ENCODE results near the gene LIN28B.
"Not testable (repeated sequence)": the region's sequence is repeated elsewhere in the genome, so short reads cannot be mapped to it uniquely, and the experiment has no call there.

LIN28B gene

DNA sequence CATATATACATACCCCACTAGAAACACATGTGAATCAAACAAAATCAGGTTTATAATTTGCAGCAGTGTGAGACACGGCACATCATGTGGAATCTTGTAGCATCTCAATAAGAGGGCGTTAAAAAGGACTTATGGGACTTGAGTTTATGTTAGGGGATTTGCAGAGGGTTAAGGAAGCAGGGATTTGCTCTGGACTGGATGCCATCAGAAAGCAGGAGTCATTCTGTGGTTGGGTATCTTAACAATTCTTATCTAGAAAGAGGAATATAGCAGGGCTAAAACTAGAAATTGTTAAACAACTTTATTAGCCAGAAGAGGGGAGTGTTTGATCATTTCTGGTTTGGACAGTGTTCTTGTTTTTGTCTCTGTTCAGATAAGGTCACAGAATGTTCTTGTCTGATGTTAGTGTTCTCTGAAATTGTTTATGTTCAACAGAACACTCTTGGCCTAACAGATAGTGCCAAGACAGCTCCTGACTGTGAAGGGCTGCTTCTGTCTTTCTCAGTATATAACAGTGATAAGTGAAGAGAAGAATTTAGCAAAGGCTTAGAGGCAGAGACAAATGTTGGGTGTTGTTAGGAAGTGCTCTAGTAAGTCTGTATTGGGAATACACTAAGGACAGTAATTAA lies 39.2 kb downstream of the LIN28B start:
- DNase-seq (ENCODE audit: low read depth), result peak; percentile 92
- no peak overlapping the region for H3K4me3 ChIP-seq (ENCODE audit: low read depth, low read length)
- TF ChIP-seq, protein P1, sequence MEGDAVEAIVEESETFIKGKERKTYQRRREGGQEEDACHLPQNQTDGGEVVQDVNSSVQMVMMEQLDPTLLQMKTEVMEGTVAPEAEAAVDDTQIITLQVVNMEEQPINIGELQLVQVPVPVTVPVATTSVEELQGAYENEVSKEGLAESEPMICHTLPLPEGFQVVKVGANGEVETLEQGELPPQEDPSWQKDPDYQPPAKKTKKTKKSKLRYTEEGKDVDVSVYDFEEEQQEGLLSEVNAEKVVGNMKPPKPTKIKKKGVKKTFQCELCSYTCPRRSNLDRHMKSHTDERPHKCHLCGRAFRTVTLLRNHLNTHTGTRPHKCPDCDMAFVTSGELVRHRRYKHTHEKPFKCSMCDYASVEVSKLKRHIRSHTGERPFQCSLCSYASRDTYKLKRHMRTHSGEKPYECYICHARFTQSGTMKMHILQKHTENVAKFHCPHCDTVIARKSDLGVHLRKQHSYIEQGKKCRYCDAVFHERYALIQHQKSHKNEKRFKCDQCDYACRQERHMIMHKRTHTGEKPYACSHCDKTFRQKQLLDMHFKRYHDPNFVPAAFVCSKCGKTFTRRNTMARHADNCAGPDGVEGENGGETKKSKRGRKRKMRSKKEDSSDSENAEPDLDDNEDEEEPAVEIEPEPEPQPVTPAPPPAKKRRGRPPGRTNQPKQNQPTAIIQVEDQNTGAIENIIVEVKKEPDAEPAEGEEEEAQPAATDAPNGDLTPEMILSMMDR (conservative IDR thresholded peaks at IDR 0.05; ENCODE audit: low read depth, low read length), result peak; percentile 55

- DNase-seq (ENCODE audit: low read depth), result no peak
- no peak overlapping the region for H3K4me3 ChIP-seq (ENCODE audit: low read depth, low read length)
- TF ChIP-seq, protein P1 (conservative IDR thresholded peaks at IDR 0.05; ENCODE audit: low read depth, low read length), result no peak
Observed at GRCh38 chr6:105001063-105001462, 44.2 kb downstream of the LIN28B start.

GRCh38 chr6:105001906-105002305 lies 45.0 kb downstream of the LIN28B start:
- DNase-seq (ENCODE audit: low read depth), result peak; percentile 15
- TF ChIP-seq, protein P1 (conservative IDR thresholded peaks at IDR 0.05; ENCODE audit: low read depth, low read length), result no peak
- no peak overlapping the region for H3K4me3 ChIP-seq (ENCODE audit: low read depth, low read length)

DNA sequence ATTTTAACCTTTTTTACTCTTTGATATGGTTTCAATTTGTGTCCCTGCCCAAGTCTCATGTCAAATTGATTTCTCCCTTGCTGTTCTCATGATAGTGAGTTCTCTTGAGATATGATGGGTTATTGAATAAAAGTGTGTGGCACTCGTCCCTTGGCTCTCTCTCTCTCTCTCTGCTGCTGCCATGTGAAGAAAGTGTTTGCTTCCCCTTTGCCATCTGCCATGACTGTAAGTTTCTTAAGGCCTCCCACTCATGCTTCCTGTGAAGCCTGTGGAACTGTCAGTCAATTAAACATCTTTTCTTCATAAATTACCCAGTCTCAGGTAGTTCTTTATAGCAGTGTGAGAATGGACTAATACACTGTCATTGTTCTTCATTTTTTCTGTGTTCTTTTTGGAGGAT lies 48.5 kb downstream of the LIN28B start:
- TF ChIP-seq, protein P1 (conservative IDR thresholded peaks at IDR 0.05; ENCODE audit: low read depth, low read length), result no peak
- DNase-seq (ENCODE audit: low read depth), result no peak
- H3K4me3 ChIP-seq (ENCODE audit: low read depth, low read length), result no peak overlapping the region

- not testable (repeated sequence) for DNase-seq (ENCODE audit: low read depth); H3K4me3 ChIP-seq (ENCODE audit: low read depth, low read length)
Observed at GRCh38 chr6:105013459-105013858, 56.6 kb downstream of the LIN28B start.

GRCh38 chr6:105014448-105014847 lies 57.5 kb downstream of the LIN28B start:
- H3K4me3 ChIP-seq (ENCODE audit: low read depth, low read length), result no peak overlapping the region
- TF ChIP-seq, protein P1 (conservative IDR thresholded peaks at IDR 0.05; ENCODE audit: low read depth, low read length), result no peak
- no peak for DNase-seq (ENCODE audit: low read depth)

- peak; percentile 11 for DNase-seq (ENCODE audit: low read depth)
- TF ChIP-seq, protein P1 (conservative IDR thresholded peaks at IDR 0.05; ENCODE audit: low read depth, low read length), result no peak
- no peak overlapping the region for H3K4me3 ChIP-seq (ENCODE audit: low read depth, low read length)
Observed at GRCh38 chr6:105014954-105015353, 58.0 kb downstream of the LIN28B start.

All from choroid plexus epithelial cell (primary cell).